ENCODE results near the gene ITGAV.
A peak's percentile ranks its signal among the peaks of the same experiment; 100 is the strongest.

ITGAV gene

DNA sequence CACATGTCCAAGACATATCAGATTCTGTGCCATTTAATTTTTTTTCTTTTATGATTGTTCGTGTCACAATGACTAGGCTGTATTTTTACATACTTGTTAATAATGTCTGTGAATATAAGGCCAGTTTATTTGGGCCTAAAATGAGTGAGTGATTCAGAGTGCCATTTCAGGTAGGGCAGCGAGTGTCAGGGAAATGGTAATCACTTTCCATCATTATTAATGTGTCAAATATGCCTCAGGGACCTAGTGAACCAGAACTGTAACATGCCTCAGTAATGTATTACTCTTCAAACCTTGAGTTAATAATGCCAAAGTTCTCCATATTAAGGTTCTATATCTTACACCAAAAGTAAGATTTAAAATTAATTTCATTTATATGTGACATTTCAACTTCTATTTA, 112.6 kb downstream of the ITGAV start:
- no peak overlapping the region for H3K4me2 ChIP-seq
- no peak overlapping the region for H3K27ac ChIP-seq
- H3K9me3 ChIP-seq: no peaks in the 10 kb centered on the region
- H3K36me3 ChIP-seq: no peaks in the 10 kb centered on the region
- no peaks in the 10 kb centered on the region for H3K27me3 ChIP-seq
- no peak overlapping the region for H3K4me3 ChIP-seq
- no peaks in the 10 kb centered on the region for H3K4me1 ChIP-seq
- TF ChIP-seq Cebpa-rat (IDR thresholded peaks at IDR 0.05): no peak
- no peak overlapping the region for H3K9ac ChIP-seq
- H4K20me1 ChIP-seq: no peaks in the 10 kb centered on the region

DNA sequence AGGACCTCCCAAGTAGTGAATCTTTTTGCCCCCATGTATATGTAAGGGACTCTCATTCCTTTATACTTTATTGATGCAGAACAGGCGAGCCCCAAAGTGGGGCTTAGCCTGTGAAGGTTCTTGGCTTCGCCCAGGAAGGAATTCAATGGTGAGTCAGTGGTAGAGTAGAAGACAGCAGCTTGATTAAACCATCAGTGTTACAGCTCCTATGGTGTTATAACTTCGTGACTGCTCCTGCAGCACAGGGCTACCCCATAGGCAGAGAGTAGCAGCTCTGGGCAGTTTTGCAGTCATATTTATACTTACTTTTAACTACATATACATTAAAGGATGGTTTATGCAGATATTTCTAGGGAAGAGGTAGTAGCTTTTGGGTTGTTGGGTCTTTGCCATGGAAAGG, 115.0 kb downstream of the ITGAV start:
- Histone ChIP-seq H3K4me3 (no peak overlapping the region), H3K4me1 (peaks cover 6% of the 10 kb centered on the region), H4K20me1 (no peaks in the 10 kb centered on the region), H3K9me3 (peaks cover 3% of the 10 kb centered on the region; the same call in 1 of the 2 replicates), H3K9ac (no peak overlapping the region), H3K4me2 (no peak overlapping the region), H3K27me3 (no peaks in the 10 kb centered on the region), H3K36me3 (no peaks in the 10 kb centered on the region), H3K27ac (no peak overlapping the region)
- no peak for TF ChIP-seq Cebpa-rat (IDR thresholded peaks at IDR 0.05)

DNA sequence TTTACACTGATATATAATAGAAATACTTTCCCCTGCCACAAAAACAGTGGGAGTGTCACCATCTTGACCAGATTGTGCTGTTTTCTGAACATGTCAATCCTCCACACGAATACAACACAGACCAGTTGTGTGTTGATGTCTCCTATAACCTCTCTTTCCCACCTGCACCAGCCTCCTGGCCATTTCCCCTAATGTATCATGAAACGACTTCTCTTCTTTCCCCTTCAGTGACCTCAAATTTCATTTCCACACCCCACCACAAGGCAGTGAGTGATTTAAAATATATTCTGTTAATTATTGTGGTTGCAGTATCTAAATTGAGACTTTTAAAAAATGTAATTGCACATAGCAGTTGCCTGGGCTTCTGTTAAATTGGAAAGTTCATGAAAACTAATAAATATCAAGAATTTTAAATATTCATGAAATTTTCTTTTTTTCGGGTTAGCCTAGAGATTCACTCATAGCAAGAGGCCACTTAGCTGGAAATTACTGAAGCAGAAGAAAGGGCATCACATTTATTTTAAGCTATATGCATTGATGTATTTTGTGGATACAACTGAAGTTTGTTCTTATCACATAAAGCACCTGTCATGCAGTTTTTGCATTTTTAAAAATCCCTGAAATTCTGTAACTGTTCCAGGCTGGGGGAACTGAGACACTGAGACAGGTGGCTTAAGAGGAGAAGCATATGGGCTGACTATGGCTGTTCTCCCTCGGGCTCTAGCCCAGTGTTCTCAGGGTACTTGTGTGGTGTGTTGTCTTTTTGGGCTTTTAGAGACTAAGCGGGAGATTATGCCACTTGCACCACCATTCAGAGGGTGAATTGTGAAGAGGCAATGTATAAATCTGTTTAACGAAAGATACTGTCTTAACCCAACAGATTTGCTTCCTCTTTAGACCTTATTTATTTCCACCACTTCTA, 119.9 kb downstream of the ITGAV start:
- no peak overlapping the region for H3K9ac ChIP-seq
- H3K27me3 ChIP-seq: no peaks in the 10 kb centered on the region
- no peaks in the 10 kb centered on the region for H3K36me3 ChIP-seq
- no peak for TF ChIP-seq Cebpa-rat (IDR thresholded peaks at IDR 0.05)
- H3K4me1 ChIP-seq: peaks cover 20% of the 10 kb centered on the region
- no peak overlapping the region for H3K4me3 ChIP-seq
- H3K4me2 ChIP-seq: peak overlapping the region; percentile 18
- H4K20me1 ChIP-seq: no peaks in the 10 kb centered on the region
- no peak overlapping the region for H3K27ac ChIP-seq
- H3K9me3 ChIP-seq: peaks cover 3% of the 10 kb centered on the region; the same call in 1 of the 2 replicates

DNA sequence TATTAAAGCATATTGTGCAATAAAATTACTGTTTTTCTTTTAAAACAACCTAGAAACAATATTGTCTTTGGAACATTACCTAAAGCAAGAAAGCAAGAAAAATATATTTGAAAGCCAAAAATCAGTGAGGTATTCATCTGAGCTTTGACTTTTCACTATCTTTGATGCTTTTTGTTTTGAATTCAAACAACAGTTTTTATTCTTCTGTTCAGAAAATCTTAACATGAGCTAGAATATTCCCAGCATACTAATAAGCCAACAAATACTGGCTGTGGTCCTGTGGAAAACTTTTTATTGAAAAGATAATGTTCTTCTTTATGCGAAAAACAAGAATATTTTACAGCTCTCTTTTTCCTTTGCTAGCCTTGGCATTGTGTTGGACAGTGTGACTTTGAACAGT, 123.8 kb downstream of the ITGAV start:
- TF ChIP-seq Cebpa-rat (IDR thresholded peaks at IDR 0.05): no peak
- no peaks in the 10 kb centered on the region for H3K36me3 ChIP-seq
- H3K9ac ChIP-seq: no peak overlapping the region
- H3K9me3 ChIP-seq: peaks cover 3% of the 10 kb centered on the region; the same call in 1 of the 2 replicates
- H3K27ac ChIP-seq: no peak overlapping the region
- no peak overlapping the region for H3K4me2 ChIP-seq
- H3K4me3 ChIP-seq: no peak overlapping the region
- no peaks in the 10 kb centered on the region for H4K20me1 ChIP-seq
- H3K4me1 ChIP-seq: peaks cover 26% of the 10 kb centered on the region
- H3K27me3 ChIP-seq: no peaks in the 10 kb centered on the region

DNA sequence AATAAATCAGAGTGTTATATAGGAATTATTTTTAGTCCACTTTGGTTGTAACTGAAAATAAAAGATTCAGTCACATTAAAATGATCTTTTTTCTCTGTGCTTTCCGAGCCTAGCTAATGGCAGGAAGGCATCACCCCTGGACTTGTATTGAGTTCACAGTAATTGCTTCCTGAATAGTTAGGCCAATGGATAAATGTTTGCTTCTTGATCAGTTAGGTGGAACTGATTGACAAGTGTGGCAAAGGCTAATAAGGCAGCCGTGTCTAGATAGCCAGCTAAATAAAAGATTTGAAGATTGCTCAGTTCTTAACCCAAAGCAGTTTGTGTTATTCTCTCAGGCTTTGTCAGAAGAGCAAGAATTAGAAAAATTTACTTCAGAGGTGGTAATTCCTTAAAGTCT, 124.8 kb downstream of the ITGAV start:
- H3K36me3 ChIP-seq: no peaks in the 10 kb centered on the region
- H3K9ac ChIP-seq: no peak overlapping the region
- H3K27me3 ChIP-seq: no peaks in the 10 kb centered on the region
- H3K4me1 ChIP-seq: peaks cover 23% of the 10 kb centered on the region
- H3K4me3 ChIP-seq: no peak overlapping the region
- no peaks in the 10 kb centered on the region for H4K20me1 ChIP-seq
- H3K4me2 ChIP-seq: peak overlapping the region; percentile 18
- no peak overlapping the region for H3K27ac ChIP-seq
- TF ChIP-seq Cebpa-rat (IDR thresholded peaks at IDR 0.05): no peak
- H3K9me3 ChIP-seq: no peaks in the 10 kb centered on the region

DNA sequence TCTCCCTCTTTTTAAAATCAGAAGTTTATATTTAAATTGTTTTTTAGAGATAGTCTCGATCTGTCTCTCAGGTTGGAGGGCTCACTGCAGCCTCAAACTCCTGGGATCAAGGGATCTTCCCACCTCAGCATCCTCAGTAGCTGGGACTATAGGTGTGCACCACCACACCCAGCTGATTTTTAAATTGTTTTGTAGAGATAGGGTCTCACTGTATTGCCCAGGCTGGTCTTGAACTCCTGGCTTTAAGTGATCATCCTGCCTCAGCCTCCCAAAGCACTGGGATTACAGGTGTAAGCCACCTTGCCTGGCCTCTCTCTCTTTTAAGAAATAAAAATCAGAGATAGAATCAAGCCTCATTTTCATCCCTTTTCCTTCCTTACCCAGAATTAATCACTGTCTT, 126.1 kb downstream of the ITGAV start:
- H3K36me3 ChIP-seq: no peaks in the 10 kb centered on the region
- TF ChIP-seq Cebpa-rat (IDR thresholded peaks at IDR 0.05): no peak
- no peak overlapping the region for H3K9ac ChIP-seq
- H3K27ac ChIP-seq: no peak overlapping the region
- peaks cover 17% of the 10 kb centered on the region for H3K4me1 ChIP-seq
- no peaks in the 10 kb centered on the region for H4K20me1 ChIP-seq
- H3K9me3 ChIP-seq: no peaks in the 10 kb centered on the region
- no peaks in the 10 kb centered on the region for H3K27me3 ChIP-seq
- no peak overlapping the region for H3K4me3 ChIP-seq
- H3K4me2 ChIP-seq: no peak overlapping the region

DNA sequence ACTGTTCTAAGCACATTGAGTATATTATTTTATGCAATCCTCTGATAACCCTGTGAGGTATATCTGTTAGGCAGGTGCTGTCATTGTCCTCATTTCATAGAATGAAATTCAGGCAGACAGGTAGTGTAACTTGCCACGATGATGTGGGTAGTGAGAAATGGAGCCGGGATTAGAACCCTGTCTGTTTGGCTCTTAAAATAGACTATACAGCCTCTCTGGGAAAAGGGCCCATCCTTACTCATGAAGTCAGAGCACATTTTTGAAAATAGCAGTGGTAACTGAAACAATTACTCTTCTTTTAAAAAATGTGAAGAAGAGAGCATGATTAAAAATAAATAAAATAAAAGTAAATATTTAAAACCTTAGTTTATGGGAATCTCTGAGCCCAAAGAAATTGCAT, 127.0 kb downstream of the ITGAV start:
- Histone ChIP-seq H3K4me1 (peaks cover 17% of the 10 kb centered on the region), H3K4me3 (no peak overlapping the region), H4K20me1 (no peaks in the 10 kb centered on the region), H3K27me3 (no peaks in the 10 kb centered on the region), H3K4me2 (no peak overlapping the region), H3K9ac (no peak overlapping the region), H3K9me3 (no peaks in the 10 kb centered on the region), H3K27ac (no peak overlapping the region), H3K36me3 (no peaks in the 10 kb centered on the region)
- no peak for TF ChIP-seq Cebpa-rat (IDR thresholded peaks at IDR 0.05)

DNA sequence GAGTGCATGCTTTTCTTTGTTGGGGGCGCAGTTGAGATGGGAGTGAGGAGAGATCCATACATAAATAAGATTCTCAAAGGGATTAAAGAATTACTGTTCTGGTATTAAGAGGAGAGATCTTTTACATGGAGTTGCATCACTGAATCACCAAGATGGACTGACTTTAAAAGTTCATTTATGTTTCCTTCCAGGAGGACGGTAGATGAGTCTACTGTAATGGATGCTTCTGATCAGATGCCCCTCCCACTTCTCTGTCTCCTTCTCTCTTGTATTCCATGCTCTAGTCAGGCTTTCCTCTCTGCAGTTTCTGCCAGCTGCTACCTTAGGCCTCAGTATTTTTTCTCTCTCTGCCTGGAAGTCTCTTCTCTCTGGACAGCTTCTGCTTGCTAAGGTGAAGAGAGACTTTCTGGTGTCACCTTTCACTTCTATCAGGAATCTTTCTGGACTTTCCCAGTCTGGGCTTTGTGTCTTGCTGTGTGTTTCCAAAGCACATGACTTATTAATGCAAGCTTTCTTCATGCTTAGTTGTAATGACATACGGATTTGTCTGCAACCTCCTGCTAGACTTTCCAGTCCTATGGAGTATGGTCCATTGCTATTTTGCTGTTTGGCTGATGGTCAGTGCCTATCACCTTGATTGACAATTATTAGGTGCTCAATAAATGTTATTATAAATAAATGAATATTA, 127.6 kb downstream of the ITGAV start:
- Histone ChIP-seq H3K27ac (no peak overlapping the region), H4K20me1 (no peaks in the 10 kb centered on the region), H3K4me3 (no peak overlapping the region), H3K9ac (no peak overlapping the region), H3K4me1 (peaks cover 17% of the 10 kb centered on the region), H3K27me3 (no peaks in the 10 kb centered on the region), H3K9me3 (no peaks in the 10 kb centered on the region), H3K4me2 (no peak overlapping the region), H3K36me3 (no peaks in the 10 kb centered on the region)
- no peak for TF ChIP-seq Cebpa-rat (IDR thresholded peaks at IDR 0.05)

DNA sequence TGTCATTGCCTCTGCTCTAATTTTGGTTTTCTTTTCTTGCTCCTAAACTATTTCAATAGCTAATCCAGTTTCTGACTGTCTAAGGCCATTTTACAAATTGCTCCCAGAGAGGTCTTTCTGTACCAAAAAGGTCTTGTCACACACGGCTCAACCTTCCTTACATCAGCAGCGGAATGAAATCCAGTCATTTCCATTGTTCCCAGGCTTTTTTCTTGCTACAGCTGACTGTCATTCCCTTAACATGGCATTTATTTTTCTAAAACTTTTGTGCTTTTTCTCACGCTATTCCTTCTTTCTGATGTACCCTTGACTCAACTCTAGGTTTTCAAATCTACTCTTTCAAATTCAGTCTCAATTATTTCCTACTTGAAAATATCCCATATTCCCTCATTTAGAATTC, 128.3 kb downstream of the ITGAV start:
- H3K4me2 ChIP-seq: no peak overlapping the region
- no peak overlapping the region for H3K27ac ChIP-seq
- H3K9ac ChIP-seq: no peak overlapping the region
- no peak overlapping the region for H3K4me3 ChIP-seq
- no peaks in the 10 kb centered on the region for H4K20me1 ChIP-seq
- H3K9me3 ChIP-seq: no peaks in the 10 kb centered on the region
- TF ChIP-seq Cebpa-rat (IDR thresholded peaks at IDR 0.05): no peak
- peaks cover 17% of the 10 kb centered on the region for H3K4me1 ChIP-seq
- H3K27me3 ChIP-seq: no peaks in the 10 kb centered on the region
- no peaks in the 10 kb centered on the region for H3K36me3 ChIP-seq

DNA sequence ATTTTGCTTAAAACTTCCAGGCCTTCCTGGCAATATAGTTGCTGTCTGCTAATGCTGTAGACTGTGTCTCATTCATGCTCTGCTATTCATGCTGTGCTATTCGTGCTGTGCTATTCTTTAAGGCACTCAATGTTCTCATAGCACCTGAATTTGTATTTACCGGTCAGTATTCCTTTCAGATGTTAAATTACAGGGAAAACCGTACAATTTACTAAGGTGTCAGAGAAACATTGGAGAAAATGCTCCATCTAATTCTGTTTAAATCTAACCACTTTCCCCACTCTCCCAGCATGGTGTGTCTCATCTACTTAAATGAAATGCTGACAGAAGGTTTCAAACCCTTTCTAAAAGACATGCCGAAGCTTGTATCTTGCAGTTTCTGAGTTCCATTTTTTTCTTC, 129.0 kb downstream of the ITGAV start:
- Histone ChIP-seq H3K27me3 (no peaks in the 10 kb centered on the region), H3K9ac (no peak overlapping the region), H3K36me3 (no peaks in the 10 kb centered on the region), H3K27ac (no peak overlapping the region), H4K20me1 (no peaks in the 10 kb centered on the region), H3K4me1 (peaks cover 16% of the 10 kb centered on the region), H3K4me3 (no peak overlapping the region), H3K4me2 (no peak overlapping the region), H3K9me3 (no peaks in the 10 kb centered on the region)
- no peak for TF ChIP-seq Cebpa-rat (IDR thresholded peaks at IDR 0.05)

All from BLaER1 (cell line).